HepG2 (cell line): Measurements from ENCODE around the gene GZMA. TPM values are rescaled to one million over a fixed set of nuclear protein-coding genes. Genes with fewer than 3 reads are reported as not detected.

Source experiments
- BHLHE40 ChIP-seq: IDR thresholded peaks from 2 replicates; pipeline ENCODE4 v1.6.1; 2011; ENCODE audit warnings: low read length, improper control_type of control experiment
- CTCF ChIP-seq: sonication (generic); formaldehyde crosslinking; IDR thresholded peaks from 2 replicates; pipeline ENCODE4 v1.5.0; 2020; ENCODE audit warnings: mild to moderate bottlenecking, missing genetic modification reagents, moderate library complexity
- DNMT1 ChIP-seq: sonication (generic); formaldehyde crosslinking; IDR thresholded peaks from 2 replicates; pipeline ENCODE4 v1.5.1; 2020; ENCODE audit warnings: mild to moderate bottlenecking, missing genetic modification reagents
- ELF1 ChIP-seq: sonication (generic); formaldehyde crosslinking; IDR thresholded peaks from 2 replicates; pipeline ENCODE4 v1.4.0; 2020; ENCODE audit warnings: missing genetic modification reagents
- ELF3 ChIP-seq: IDR thresholded peaks from 2 replicates; pipeline ENCODE4 v1.6.1; 2016; ENCODE audit warnings: missing genetic modification reagents, missing compliant biosample characterization
- ISX ChIP-seq: sonication (generic); formaldehyde crosslinking; conservative IDR thresholded peaks from 2 replicates; pipeline ENCODE4 v1.5.0; 2020; ENCODE audit warnings: missing genetic modification reagents
- MAF1 ChIP-seq: sonication (generic); formaldehyde crosslinking; IDR thresholded peaks from 2 replicates; pipeline ENCODE4 v1.5.0; 2020; ENCODE audit warnings: missing genetic modification reagents, borderline replicate concordance
- MATR3 ChIP-seq: sonication (generic); formaldehyde crosslinking; IDR thresholded peaks from 2 replicates; pipeline ENCODE4 v1.4.0; 2020; ENCODE audit warnings: missing genetic modification reagents
- PHF21A ChIP-seq: sonication (generic); formaldehyde crosslinking; IDR thresholded peaks from 2 replicates; pipeline ENCODE4 v1.5.0; 2020; ENCODE audit warnings: mild to moderate bottlenecking, missing genetic modification reagents
- RORA ChIP-seq: sonication (generic); formaldehyde crosslinking; IDR thresholded peaks from 2 replicates; pipeline ENCODE4 v1.5.0; 2020; ENCODE audit warnings: mild to moderate bottlenecking, missing genetic modification reagents, moderate library complexity
- SMC3 ChIP-seq: IDR thresholded peaks from 2 replicates; pipeline ENCODE4 v1.6.1; 2011; ENCODE audit warnings: low read length, improper control_type of control experiment
- SYNCRIP ChIP-seq: fragments of 200-400 bp; formaldehyde crosslinking; IDR thresholded peaks from 2 replicates; pipeline ENCODE4 v1.6.1; 2018; ENCODE audit warnings: mild to moderate bottlenecking, low read depth, low read length; ENCODE audit not compliant: insufficient read depth
- TBL1XR1 ChIP-seq: fragments of 150-350 bp; IDR thresholded peaks from 2 replicates; pipeline ENCODE4 v1.6.1; 2014; ENCODE audit warnings: borderline replicate concordance, low read length; ENCODE audit not compliant: partially characterized antibody
- THRA ChIP-seq: sonication (generic); formaldehyde crosslinking; IDR thresholded peaks from 2 replicates; pipeline ENCODE4 v1.4.0; 2020; ENCODE audit warnings: missing genetic modification reagents, borderline replicate concordance
- ZFP82 ChIP-seq: sonication (generic); formaldehyde crosslinking; IDR thresholded peaks from 2 replicates; pipeline ENCODE4 v1.5.1; 2020; ENCODE audit warnings: mild to moderate bottlenecking, missing genetic modification reagents, borderline replicate concordance
- ZNF253 ChIP-seq: sonication (generic); formaldehyde crosslinking; IDR thresholded peaks from 2 replicates; pipeline ENCODE4 v1.8.0; 2022; ENCODE audit warnings: mild to moderate bottlenecking, missing genetic modification reagents, borderline replicate concordance
- ZNF30 ChIP-seq: sonication (generic); formaldehyde crosslinking; IDR thresholded peaks from 2 replicates; pipeline ENCODE4 v1.5.0; 2020; ENCODE audit warnings: mild to moderate bottlenecking, missing genetic modification reagents
- ZNF574 ChIP-seq: sonication (generic); formaldehyde crosslinking; IDR thresholded peaks from 2 replicates; pipeline ENCODE4 v1.4.0; 2020; ENCODE audit warnings: missing genetic modification reagents
- ZNF761 ChIP-seq: sonication (generic); formaldehyde crosslinking; conservative IDR thresholded peaks from 2 replicates; pipeline ENCODE4 v1.4.0; 2020; ENCODE audit warnings: mild to moderate bottlenecking, missing genetic modification reagents
- polyA plus RNA-seq, 8 experiments: library from polyadenylated mRNA; depleted of rRNA in 3 of 8; stranded (reverse) in 7 of 8; unstranded in 1 of 8; fragments of >200 nt; fragmentation: Illumina TruSeq in 4 of 8; extraction: Trizol in 4 of 8; gene quantifications; 2 replicates each; pipeline versions ENCODE4 v1.2.1 to v1.2.3, GENCODE V29; 2011 to 2016; ENCODE audit warnings: low read depth in 4 of 8, missing spikeins in 1 of 8, mixed read lengths in 1 of 8; ENCODE audit not compliant: insufficient read depth in 1 of 8
- total RNA-seq, 5 experiments: library from RNA; depleted of rRNA; stranded (reverse); fragments of >200 nt; fragmentation: Illumina TruSeq; extraction: Trizol; gene quantifications; 2 replicates each; pipeline ENCODE4 v1.2.3, GENCODE V29; 2016; ENCODE audit warnings: low read depth in 1 of 5
- TF ChIP-seq, protein P1 (sequence below): sonication (generic); formaldehyde crosslinking; IDR thresholded peaks from 2 replicates; pipeline ENCODE4 v1.4.0; 2020; ENCODE audit warnings: mild to moderate bottlenecking, missing genetic modification reagents

GZMA gene
- total and polyA plus RNA-seq, 2 of the 13 experiments (the other 11 are each of a cell fraction or from before 2014, with no cell fraction given), result not detected

- TF ChIP-seq TBL1XR1 (no peak), CTCF (CRISPR knock-in tag) (peak; percentile 91), MATR3 (no peak), SMC3 (peak; percentile 89), ZNF761 (CRISPR knock-in tag) (no peak), RORA (CRISPR knock-in tag) (no peak), ISX (CRISPR knock-in tag) (no peak), ELF3 (CRISPR knock-in tag) (peak; percentile 48; the same call in 1 of the 2 replicates), SYNCRIP (no peak), DNMT1 (CRISPR knock-in tag) (no peak), ZFP82 (CRISPR knock-in tag) (no peak), THRA (CRISPR knock-in tag) (no peak), BHLHE40 (no peak), PHF21A (no peak), ZNF253 (CRISPR knock-in tag) (no peak), MAF1 (CRISPR knock-in tag) (no peak), ELF1 (CRISPR knock-in tag) (0 out of 2 replicates have a peak, but pooled peaks have one; percentile 11), ZNF30 (no peak), ZNF574 (0 out of 2 replicates have a peak, but pooled peaks have one; percentile 19)
- TF ChIP-seq, protein P1, sequence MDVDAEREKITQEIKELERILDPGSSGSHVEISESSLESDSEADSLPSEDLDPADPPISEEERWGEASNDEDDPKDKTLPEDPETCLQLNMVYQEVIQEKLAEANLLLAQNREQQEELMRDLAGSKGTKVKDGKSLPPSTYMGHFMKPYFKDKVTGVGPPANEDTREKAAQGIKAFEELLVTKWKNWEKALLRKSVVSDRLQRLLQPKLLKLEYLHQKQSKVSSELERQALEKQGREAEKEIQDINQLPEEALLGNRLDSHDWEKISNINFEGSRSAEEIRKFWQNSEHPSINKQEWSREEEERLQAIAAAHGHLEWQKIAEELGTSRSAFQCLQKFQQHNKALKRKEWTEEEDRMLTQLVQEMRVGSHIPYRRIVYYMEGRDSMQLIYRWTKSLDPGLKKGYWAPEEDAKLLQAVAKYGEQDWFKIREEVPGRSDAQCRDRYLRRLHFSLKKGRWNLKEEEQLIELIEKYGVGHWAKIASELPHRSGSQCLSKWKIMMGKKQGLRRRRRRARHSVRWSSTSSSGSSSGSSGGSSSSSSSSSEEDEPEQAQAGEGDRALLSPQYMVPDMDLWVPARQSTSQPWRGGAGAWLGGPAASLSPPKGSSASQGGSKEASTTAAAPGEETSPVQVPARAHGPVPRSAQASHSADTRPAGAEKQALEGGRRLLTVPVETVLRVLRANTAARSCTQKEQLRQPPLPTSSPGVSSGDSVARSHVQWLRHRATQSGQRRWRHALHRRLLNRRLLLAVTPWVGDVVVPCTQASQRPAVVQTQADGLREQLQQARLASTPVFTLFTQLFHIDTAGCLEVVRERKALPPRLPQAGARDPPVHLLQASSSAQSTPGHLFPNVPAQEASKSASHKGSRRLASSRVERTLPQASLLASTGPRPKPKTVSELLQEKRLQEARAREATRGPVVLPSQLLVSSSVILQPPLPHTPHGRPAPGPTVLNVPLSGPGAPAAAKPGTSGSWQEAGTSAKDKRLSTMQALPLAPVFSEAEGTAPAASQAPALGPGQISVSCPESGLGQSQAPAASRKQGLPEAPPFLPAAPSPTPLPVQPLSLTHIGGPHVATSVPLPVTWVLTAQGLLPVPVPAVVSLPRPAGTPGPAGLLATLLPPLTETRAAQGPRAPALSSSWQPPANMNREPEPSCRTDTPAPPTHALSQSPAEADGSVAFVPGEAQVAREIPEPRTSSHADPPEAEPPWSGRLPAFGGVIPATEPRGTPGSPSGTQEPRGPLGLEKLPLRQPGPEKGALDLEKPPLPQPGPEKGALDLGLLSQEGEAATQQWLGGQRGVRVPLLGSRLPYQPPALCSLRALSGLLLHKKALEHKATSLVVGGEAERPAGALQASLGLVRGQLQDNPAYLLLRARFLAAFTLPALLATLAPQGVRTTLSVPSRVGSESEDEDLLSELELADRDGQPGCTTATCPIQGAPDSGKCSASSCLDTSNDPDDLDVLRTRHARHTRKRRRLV (CRISPR knock-in tag), result no peak
These were observed 44.2 kb downstream of the GZMA start (continued) for GRCh38 chr5:55146543-55147151.
